Measurements from ENCODE around the gene CFAP299. TPM values are rescaled to one million over a fixed set of nuclear protein-coding genes. Genes with fewer than 3 reads are reported as not detected.

CFAP299 gene
- total and polyA plus RNA-seq, 2 of the 8 experiments (the other 6 are each of a cell fraction or from before 2014, with no cell fraction given) = not detected

DNA sequence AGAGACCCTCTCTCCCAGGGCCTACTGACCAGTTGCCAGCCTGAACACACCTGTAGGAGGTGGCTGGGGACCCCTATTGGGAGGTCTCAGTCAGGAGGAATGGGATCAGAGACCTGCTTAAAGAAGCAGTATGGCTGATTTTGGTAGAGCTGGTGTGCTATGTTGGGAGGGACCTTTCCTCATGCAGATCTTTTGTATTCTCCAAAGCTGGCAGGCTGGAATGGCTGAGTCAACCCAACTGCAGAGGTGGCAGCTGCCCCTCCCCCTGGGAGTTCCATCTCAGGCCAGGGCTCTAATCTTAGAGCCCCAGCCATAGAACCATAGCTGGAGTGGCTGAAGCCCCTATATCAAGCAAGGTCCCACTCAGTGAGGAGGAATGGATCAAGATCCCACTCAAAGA lies 415.7 kb downstream of the CFAP299 start:
- peak in 1 of 2 experiments; percentile 17 for DNase-seq (ENCODE audit: low read depth in 1 of 2, low spot score in 2 of 2)
- no peak overlapping the region for H2BK120ac ChIP-seq (replicated peaks; ENCODE audit: low read depth, low read length)
- no peak overlapping the region for H3K56ac ChIP-seq (replicated peaks; ENCODE audit: insufficient read length, low read depth, low read length)
- no peak overlapping the region for H4K8ac ChIP-seq (ENCODE audit: extremely low read depth, insufficient read depth, low read length)
- H3K4me1 ChIP-seq (replicated peaks in 1 of 4; ENCODE audit: control insufficient read depth in 3 of 4, insufficient read depth in 4 of 4, low read length in 3 of 4) = peaks cover 0 to 3% (median 0%) of the 10 kb centered on the region in 4 experiments; a peak in 1 of 7 replicates
- H3K9ac ChIP-seq (replicated peaks in 1 of 4; ENCODE audit: extremely low read depth in 1 of 4, low read depth in 3 of 4, low read length in 3 of 4) = no peak overlapping the region
- no peak overlapping the region for H2BK12ac ChIP-seq (ENCODE audit: low read depth, low read length)
- no peak for FAIRE-seq
- ChIA-PET POLR2A (ENCODE audit: partially characterized antibody) (interaction anchor here (0.8 kb wide), 1 partner anchor 14 kb away, joined by 4 read pairs; no protein-coding TSS in a partner anchor), CTCF (ENCODE audit: partially characterized antibody) (interaction anchor here (1.0 to 1.4 kb wide), 3 partner anchors 94 to 389 kb away, joined by 3 to 4 read pairs (median 3); no protein-coding TSS in a partner anchor)
- H3K36me3 ChIP-seq (ENCODE audit: control insufficient read depth in 2 of 4, insufficient read depth in 4 of 4, low read length in 3 of 4) = no peaks in the 10 kb centered on the region
- H3K4me2 ChIP-seq (ENCODE audit: insufficient read depth in 1 of 2, low read depth in 2 of 2, low read length in 2 of 2) = no peak overlapping the region
- no peak overlapping the region for H4K5ac ChIP-seq (ENCODE audit: insufficient read length, low read depth, low read length)
- no peak overlapping the region for H4K91ac ChIP-seq (replicated peaks; ENCODE audit: insufficient read length, low read length)
- no peak overlapping the region for H2BK15ac ChIP-seq (ENCODE audit: low read length)
- H3K23ac ChIP-seq (ENCODE audit: insufficient read length) = no peak overlapping the region
- no peak overlapping the region for H2BK20ac ChIP-seq (ENCODE audit: low read length)
- H3K27me3 ChIP-seq (replicated peaks in 1 of 4; ENCODE audit: control insufficient read depth in 3 of 4, extremely low read depth in 1 of 4, insufficient read depth in 3 of 4, low read length in 3 of 4) = no peaks in the 10 kb centered on the region; a peak in 2 of 7 replicates
- no peak overlapping the region for H3K27ac ChIP-seq (ENCODE audit: low read depth, low read length)
- no peak overlapping the region for H3K4me3 ChIP-seq (ENCODE audit: extremely low read depth in 1 of 4, insufficient read depth in 2 of 4, low read depth in 3 of 4, low read length in 4 of 4)
- H3K14ac ChIP-seq (ENCODE audit: insufficient read length) = no peak overlapping the region
- H2AK5ac ChIP-seq (ENCODE audit: low read depth, low read length) = no peak overlapping the region
- H3K18ac ChIP-seq (ENCODE audit: extremely low read depth, low read length) = no peak overlapping the region
- no peak overlapping the region for H2AFZ ChIP-seq (ENCODE audit: low read length)
- H4K20me1 ChIP-seq (replicated peaks in 1 of 2; ENCODE audit: control insufficient read depth in 1 of 2, insufficient read depth in 2 of 2, low read length in 2 of 2) = peaks cover 0 to 1% of the 10 kb centered on the region in 2 experiments
- no peak for TF ChIP-seq CBX5 (IDR thresholded peaks at IDR 0.05; ENCODE audit: low read depth, low read length)
- TF ChIP-seq SP1 (IDR thresholded peaks at IDR 0.05; ENCODE audit: low read depth, low read length) = no peak
- TF ChIP-seq POLR2AphosphoS5 (IDR thresholded peaks at IDR 0.05; ENCODE audit: low read depth, low read length) = peak; percentile 72
- TF ChIP-seq YY1 (IDR thresholded peaks at IDR 0.05; ENCODE audit: low read depth, low read length) = 0 out of 2 replicates have a peak, but pooled peaks have one; percentile 16
- TF ChIP-seq BACH1 (IDR thresholded peaks at IDR 0.05; ENCODE audit: low read length) = 0 out of 2 replicates have a peak, but pooled peaks have one; percentile 26
- TF ChIP-seq TCF12 (IDR thresholded peaks at IDR 0.05; ENCODE audit: low read depth, low read length) = peak; percentile 85
- H3K79me1 ChIP-seq (ENCODE audit: low read depth, low read length) = no peaks in the 10 kb centered on the region
- no peaks in the 10 kb centered on the region for H3K9me3 ChIP-seq (ENCODE audit: insufficient read depth in 2 of 2, low read depth in 1 of 2, low read length in 1 of 2)
- H2BK5ac ChIP-seq (ENCODE audit: low read depth, low read length) = no peak overlapping the region
- H3K79me2 ChIP-seq (ENCODE audit: control insufficient read depth in 1 of 2, insufficient read depth in 2 of 2, low read length in 2 of 2) = no peaks in the 10 kb centered on the region
- no peak overlapping the region for H3K4ac ChIP-seq (replicated peaks; ENCODE audit: insufficient read length, low read depth, low read length)
- no peaks in the 10 kb centered on the region for H3K23me2 ChIP-seq (ENCODE audit: low read depth, low read length)
